H1 (cell line): Measurements from ENCODE around the gene MCM7. TPM values are rescaled to one million over a fixed set of nuclear protein-coding genes. Genes with fewer than 3 reads are reported as not detected.

Source experiments
- BACH1 ChIP-seq: IDR thresholded peaks from 2 replicates; pipeline ENCODE4 v1.6.1; 2012; ENCODE audit warnings: low read length, improper control_type of control experiment
- BRCA1 ChIP-seq: IDR thresholded peaks from 2 replicates; pipeline ENCODE4 v1.6.1; 2012; ENCODE audit warnings: low read depth, low read length, improper control_type of control experiment
- CBX8 ChIP-seq: fragments of 300-800, 300-1000 bp; sonication (generic); IDR thresholded peaks from 2 replicates; pipeline ENCODE4 v1.7.1; 2016; ENCODE audit warnings: low read depth, low read length, borderline replicate concordance
- CEBPB ChIP-seq: IDR thresholded peaks from 2 replicates; pipeline ENCODE4 v1.6.1; 2012; ENCODE audit warnings: low read depth, low read length
- CTBP2 ChIP-seq: IDR thresholded peaks from 2 replicates; pipeline ENCODE4 v1.7.0; 2011; ENCODE audit warnings: borderline replicate concordance, mild to moderate bottlenecking, moderate library complexity, mixed read lengths, low read length; ENCODE audit not compliant: insufficient read depth, insufficient read length
- EGR1 ChIP-seq: IDR thresholded peaks from 2 replicates; pipeline ENCODE4 v1.6.1; 2011; ENCODE audit warnings: low read depth, low read length, borderline replicate concordance
- HDAC6 ChIP-seq: IDR thresholded peaks from one replicate; pipeline ENCODE4 v1.7.1; 2012; ENCODE audit warnings: low read depth, mild to moderate bottlenecking, inconsistent platforms, low read length, moderate library complexity
- JUN ChIP-seq: IDR thresholded peaks from 2 replicates; pipeline ENCODE4 v1.6.1; 2011; ENCODE audit warnings: low read depth, mild to moderate bottlenecking, improper control_type of control experiment, low read length
- JUND ChIP-seq: IDR thresholded peaks from 2 replicates; pipeline ENCODE4 v1.6.1; 2011; ENCODE audit warnings: mild to moderate bottlenecking, improper control_type of control experiment, low read length
- KDM4A ChIP-seq: IDR thresholded peaks from one replicate; pipeline ENCODE4 v1.7.1; 2012; ENCODE audit warnings: low read depth, mild to moderate bottlenecking, moderate library complexity, low read length, inconsistent platforms; ENCODE audit not compliant: severe bottlenecking
- MAX ChIP-seq: IDR thresholded peaks from 2 replicates; pipeline ENCODE4 v1.6.1; 2012; ENCODE audit warnings: inconsistent platforms
- NANOG ChIP-seq: IDR thresholded peaks from 2 replicates; pipeline ENCODE4 v1.6.1; 2011; ENCODE audit warnings: low read length, low read depth, mild to moderate bottlenecking, inconsistent platforms; ENCODE audit not compliant: insufficient read depth, poor library complexity, severe bottlenecking
- POLR2A ChIP-seq, 2 experiments: IDR thresholded peaks; 1 replicate in 1 of 2; 2 replicates in 1 of 2; pipeline ENCODE4 v1.6.1; 2011; ENCODE audit warnings: low read depth in 2 of 2, low read length in 2 of 2, mild to moderate bottlenecking in 2 of 2; ENCODE audit errors: control extremely low read depth in 1 of 2
- POLR2AphosphoS5 ChIP-seq: IDR thresholded peaks from 2 replicates; pipeline ENCODE4 v1.6.1; 2011; ENCODE audit warnings: low read depth, low read length
- RBBP5 ChIP-seq: IDR thresholded peaks from 2 replicates; pipeline ENCODE4 v1.7.1; 2012; ENCODE audit warnings: low read depth, mild to moderate bottlenecking, inconsistent platforms, low read length, moderate library complexity, borderline replicate concordance
- RFX5 ChIP-seq: IDR thresholded peaks from 2 replicates; pipeline ENCODE4 v1.6.1; 2011; ENCODE audit warnings: low read depth, low read length, improper control_type of control experiment, borderline replicate concordance
- SIX5 ChIP-seq: IDR thresholded peaks from 2 replicates; pipeline ENCODE4 v1.6.1; 2011; ENCODE audit warnings: mild to moderate bottlenecking, low read depth, low read length
- SP1 ChIP-seq: IDR thresholded peaks from 2 replicates; pipeline ENCODE4 v1.6.1; 2011; ENCODE audit warnings: low read depth, low read length
- SUZ12 ChIP-seq: fragments of 200-600 bp; sonication (generic); IDR thresholded peaks from 2 replicates; pipeline ENCODE4 v1.6.1; 2012; ENCODE audit warnings: mild to moderate bottlenecking, inconsistent platforms, low read length, moderate library complexity, mixed read lengths
- TAF1 ChIP-seq: IDR thresholded peaks from 2 replicates; pipeline ENCODE4 v1.6.1; 2011; ENCODE audit warnings: mild to moderate bottlenecking, low read depth, low read length
- TCF12 ChIP-seq: IDR thresholded peaks from 2 replicates; pipeline ENCODE4 v1.6.1; 2011; ENCODE audit warnings: low read depth, mild to moderate bottlenecking, low read length
- TEAD4 ChIP-seq: IDR thresholded peaks from 2 replicates; pipeline ENCODE4 v1.6.1; 2012; ENCODE audit warnings: low read depth, low read length, inconsistent platforms, mixed read lengths
- USF2 ChIP-seq: IDR thresholded peaks from 2 replicates; pipeline ENCODE4 v1.6.1; 2011; ENCODE audit warnings: low read length, improper control_type of control experiment
- polyA plus RNA-seq, 7 experiments: library from polyadenylated mRNA; depleted of rRNA in 3 of 7; stranded (reverse) in 5 of 7; unstranded in 2 of 7; fragments of >200 nt in 5 of 7; fragments of 200-250 nt in 2 of 7; gene quantifications; 1 replicate in 5 of 7; 2 replicates in 1 of 7; 4 replicates in 1 of 7; pipeline versions ENCODE4 v1.2.1 to v1.2.3, GENCODE V29; 2011 to 2013; ENCODE audit warnings: missing spikeins in 2 of 7, mixed read lengths in 2 of 7
- total RNA-seq: library from RNA; stranded (reverse); fragmentation: NEBNext Ultra II Directional; extraction: Animal tissue kit (Norgen Biotek cat#: 25700); gene quantifications from 2 replicates; pipeline ENCODE4 v1.2.1, GENCODE V29; 2021

MCM7 gene
- total and polyA plus RNA-seq, 2 of the 8 experiments (the other 6 are each of a cell fraction or from before 2014, with no cell fraction given) = 313 to 344 TPM

- TF ChIP-seq CEBPB (peak; percentile 89), JUND (no peak), SUZ12 (no peak), JUN (no peak), POLR2A (IDR thresholded peaks at IDR 0.05; ENCODE audit: control extremely low read depth in 1 of 2, low read depth in 2 of 2, low read length in 2 of 2) (0 out of 3 replicates have a peak, but pooled peaks of 1 of the 2 experiments have one; percentile 20), CTBP2 (no peak), KDM4A (no peak), TAF1 (0 out of 2 replicates have a peak, but pooled peaks have one; percentile 38), RFX5 (no peak), SP1 (0 out of 2 replicates have a peak, but pooled peaks have one; percentile 14), TCF12 (peak; percentile 81; the same call in 1 of the 2 replicates), MAX (no peak), BACH1 (no peak), RBBP5 (peak; percentile 51; the same call in 1 of the 2 replicates), EGR1 (no peak), SIX5 (no peak), CBX8 (no peak), BRCA1 (no peak), USF2 (no peak), TEAD4 (no peak), NANOG (no peak), HDAC6 (no peak), POLR2AphosphoS5 (no peak)
These were observed 29.6 kb upstream of the MCM7 start (continued) for GRCh38 chr7:100130608-100131453.
